ENCODE data around the gene ASCL5.

ASCL5 gene

GRCh38 chr1:201125800-201126199 is 1.2 kb downstream of the ASCL5 start:
- no peak for TF ChIP-seq MAX (IDR thresholded peaks at IDR 0.05)
- TF ChIP-seq FOXM1 (IDR thresholded peaks at IDR 0.05; ENCODE audit: borderline replicate concordance, low read depth) = no peak
- no peak for TF ChIP-seq TEAD4 (IDR thresholded peaks at IDR 0.05)
- TF ChIP-seq ZBTB7A (IDR thresholded peaks at IDR 0.05; ENCODE audit: low read depth) = no peak
- TF ChIP-seq EP300 (IDR thresholded peaks at IDR 0.05; ENCODE audit: borderline replicate concordance) = no peak
- no peak for TF ChIP-seq NFIC (IDR thresholded peaks at IDR 0.05)
- TF ChIP-seq USF1 (IDR thresholded peaks at IDR 0.05) = no peak
- TF ChIP-seq CREB1 (IDR thresholded peaks at IDR 0.05; ENCODE audit: low read depth) = no peak
- TF ChIP-seq YY1 (IDR thresholded peaks at IDR 0.05; ENCODE audit: low read depth) = no peak
- TF ChIP-seq EGR1 (IDR thresholded peaks at IDR 0.05) = no peak
- TF ChIP-seq TAF1 (IDR thresholded peaks at IDR 0.05; ENCODE audit: low read depth) = no peak
- no peak for TF ChIP-seq REST (IDR thresholded peaks at IDR 0.05; ENCODE audit: low read depth)
- TF ChIP-seq RAD21 (IDR thresholded peaks at IDR 0.05; ENCODE audit: low read depth) = no peak
- no peak for TF ChIP-seq TCF12 (IDR thresholded peaks at IDR 0.05; ENCODE audit: low read depth)

- TF ChIP-seq USF1 (IDR thresholded peaks at IDR 0.05) (no peak), EP300 (IDR thresholded peaks at IDR 0.05; ENCODE audit: borderline replicate concordance) (no peak), NFIC (IDR thresholded peaks at IDR 0.05) (no peak), ZBTB7A (IDR thresholded peaks at IDR 0.05; ENCODE audit: low read depth) (no peak), EGR1 (IDR thresholded peaks at IDR 0.05) (no peak), CREB1 (IDR thresholded peaks at IDR 0.05; ENCODE audit: low read depth) (no peak), TCF12 (IDR thresholded peaks at IDR 0.05; ENCODE audit: low read depth) (no peak), YY1 (IDR thresholded peaks at IDR 0.05; ENCODE audit: low read depth) (no peak)
Observed at GRCh38 chr1:201125019-201125418, 2.0 kb downstream of the ASCL5 start.

- TF ChIP-seq RAD21 (IDR thresholded peaks at IDR 0.05; ENCODE audit: low read depth) (no peak), TCF12 (IDR thresholded peaks at IDR 0.05; ENCODE audit: low read depth) (no peak), FOXM1 (IDR thresholded peaks at IDR 0.05; ENCODE audit: borderline replicate concordance, low read depth) (no peak), CREB1 (IDR thresholded peaks at IDR 0.05; ENCODE audit: low read depth) (no peak), CEBPB (IDR thresholded peaks at IDR 0.05) (no peak), MAX (IDR thresholded peaks at IDR 0.05) (no peak), YY1 (IDR thresholded peaks at IDR 0.05; ENCODE audit: low read depth) (no peak), TAF1 (IDR thresholded peaks at IDR 0.05; ENCODE audit: low read depth) (no peak), TEAD4 (IDR thresholded peaks at IDR 0.05) (no peak), NFIC (IDR thresholded peaks at IDR 0.05) (no peak), EP300 (IDR thresholded peaks at IDR 0.05; ENCODE audit: borderline replicate concordance) (no peak), EGR1 (IDR thresholded peaks at IDR 0.05) (no peak), ZBTB7A (IDR thresholded peaks at IDR 0.05; ENCODE audit: low read depth) (no peak), USF1 (IDR thresholded peaks at IDR 0.05) (no peak), REST (IDR thresholded peaks at IDR 0.05; ENCODE audit: low read depth) (no peak)
Observed at GRCh38 chr1:201123866-201124265, 3.1 kb downstream of the ASCL5 start.

GRCh38 chr1:201122321-201122957 is 4.5 kb downstream of the ASCL5 start:
- TF ChIP-seq FOXM1 (IDR thresholded peaks at IDR 0.05; ENCODE audit: borderline replicate concordance, low read depth) (no peak), YY1 (IDR thresholded peaks at IDR 0.05; ENCODE audit: low read depth) (no peak), EP300 (IDR thresholded peaks at IDR 0.05; ENCODE audit: borderline replicate concordance) (no peak), CEBPB (IDR thresholded peaks at IDR 0.05) (no peak), TEAD4 (IDR thresholded peaks at IDR 0.05) (no peak), CREB1 (IDR thresholded peaks at IDR 0.05; ENCODE audit: low read depth) (no peak), TAF1 (IDR thresholded peaks at IDR 0.05; ENCODE audit: low read depth) (no peak)
